Measurements from ENCODE around the gene TNFSF9.
"Not testable (repeated sequence)": the region's sequence is repeated elsewhere in the genome, so short reads cannot be mapped to it uniquely, and the experiment has no call there.

The TNFSF9 gene

GRCh38 chr19:6573350-6573749 lies 42.5 kb downstream of the TNFSF9 start:
- no peak for DNase-seq

- DNase-seq: no peak
These were observed 46.1 kb downstream of the TNFSF9 start for GRCh38 chr19:6576869-6577475.

- peak in 1 of 5 experiments; percentile 89 for DNase-seq
These were observed 46.8 kb downstream of the TNFSF9 start for GRCh38 chr19:6577476-6578125.

- DNase-seq: no peak
These were observed 48.8 kb downstream of the TNFSF9 start for GRCh38 chr19:6579450-6580178.

GRCh38 chr19:6580313-6580712 lies 49.5 kb downstream of the TNFSF9 start:
- DNase-seq: no peak

- not testable (repeated sequence) for DNase-seq
These were observed 52.0 kb downstream of the TNFSF9 start for GRCh38 chr19:6582515-6583484.
